H1 (cell line): Measurements from ENCODE around the gene CDK3. TPM values are rescaled to one million over a fixed set of nuclear protein-coding genes. Genes with fewer than 3 reads are reported as not detected.

Source experiments
- CTCF ChIA-PET: fragments of 300-600 bp; sonication (Branson Sonifier 250); formaldehyde crosslinking; loops from one replicate; lab custom pipeline; 2021; ENCODE audit not compliant: partially characterized antibody; lab: Charles Lee
- POLR2A ChIA-PET: fragments of 300-600 bp; sonication (Branson Sonifier 250); formaldehyde crosslinking; loops from one replicate; lab custom pipeline; 2021; ENCODE audit warnings: inconsistent platforms; ENCODE audit not compliant: partially characterized antibody; lab: Charles Lee
- DNase-seq, 2 experiments: peaks; one replicate each; pipeline versions ENCODE4 v3.0.0 to v3.0.0-alpha.2; 2010 to 2022; ENCODE audit warnings: low spot score in 2 of 2, low read depth in 1 of 2, mixed read lengths in 1 of 2
- FAIRE-seq: peaks from 2 replicates; lab custom pipeline; 2011; peaks lifted over from hg19 to GRCh38; lab: Jason Lieb, UNC
- H2AFZ ChIP-seq: 2 replicates; pipeline ENCODE4 v1.8.1; 2012; ENCODE audit warnings: low read length, inconsistent platforms
- H2AK5ac ChIP-seq: 2 replicates; pipeline ENCODE4 v1.6.1; 2013; ENCODE audit warnings: low read depth, low read length
- H2BK120ac ChIP-seq: replicated peaks from 2 replicates; pipeline ENCODE3; 2013; ENCODE audit warnings: low read depth, low read length, inconsistent platforms
- H2BK12ac ChIP-seq: 2 replicates; pipeline ENCODE4 v1.6.1; 2013; ENCODE audit warnings: low read depth, low read length
- H2BK15ac ChIP-seq: 2 replicates; pipeline ENCODE4 v1.6.1; 2013; ENCODE audit warnings: low read length
- H2BK20ac ChIP-seq: 2 replicates; pipeline ENCODE4 v1.6.1; 2013; ENCODE audit warnings: low read length
- H2BK5ac ChIP-seq: 2 replicates; pipeline ENCODE4 v1.6.1; 2013; ENCODE audit warnings: low read depth, low read length
- H3K14ac ChIP-seq: 2 replicates; pipeline ENCODE4 v1.6.1; 2013; ENCODE audit warnings: inconsistent platforms; ENCODE audit not compliant: insufficient read length
- H3K18ac ChIP-seq: 2 replicates; pipeline ENCODE4 v1.6.1; 2013; ENCODE audit warnings: low read length; ENCODE audit errors: extremely low read depth
- H3K23ac ChIP-seq: 2 replicates; pipeline ENCODE4 v1.6.1; 2013; ENCODE audit warnings: inconsistent platforms; ENCODE audit not compliant: insufficient read length
- H3K23me2 ChIP-seq: 2 replicates; pipeline ENCODE4 v1.6.1; 2013; ENCODE audit warnings: low read depth, low read length
- H3K27ac ChIP-seq: 2 replicates; pipeline ENCODE4 v1.6.1; 2011; ENCODE audit warnings: low read depth, low read length, inconsistent platforms
- H3K27me3 ChIP-seq, 4 experiments: replicated peaks in 1 of 4; 1 replicate in 1 of 4; 2 replicates in 3 of 4; pipeline versions ENCODE4 v1.6.1 to v1.8.1; 2011 to 2013; ENCODE audit warnings: low read length in 3 of 4, mild to moderate bottlenecking in 3 of 4, inconsistent platforms in 2 of 4, mixed read lengths in 2 of 4, moderate library complexity in 1 of 4; ENCODE audit not compliant: control insufficient read depth in 3 of 4, insufficient read depth in 3 of 4; ENCODE audit errors: extremely low read depth in 1 of 4
- H3K36me3 ChIP-seq, 4 experiments: 2 replicates each; pipeline versions ENCODE4 v1.6.1 to v1.8.1; 2011 to 2013; ENCODE audit warnings: mild to moderate bottlenecking in 4 of 4, low read length in 3 of 4, moderate library complexity in 2 of 4, control low read depth in 1 of 4, inconsistent platforms in 1 of 4; ENCODE audit not compliant: insufficient read depth in 4 of 4, control insufficient read depth in 2 of 4
- H3K4ac ChIP-seq: replicated peaks from 2 replicates; pipeline ENCODE3; 2013; ENCODE audit warnings: low read length, low read depth, mixed read lengths, inconsistent platforms; ENCODE audit not compliant: insufficient read length
- H3K4me1 ChIP-seq, 4 experiments: replicated peaks in 1 of 4; 1 replicate in 1 of 4; 2 replicates in 3 of 4; pipeline versions ENCODE4 v1.6.1 to v1.8.1; 2011 to 2013; ENCODE audit warnings: low read length in 3 of 4, inconsistent platforms in 2 of 4, mixed read lengths in 1 of 4; ENCODE audit not compliant: insufficient read depth in 4 of 4, control insufficient read depth in 3 of 4
- H3K4me2 ChIP-seq, 2 experiments: 2 replicates each; pipeline versions ENCODE4 v1.6.1 to v1.8.1; 2011 to 2013; ENCODE audit warnings: low read depth in 2 of 2, low read length in 2 of 2, control low read depth in 1 of 2, inconsistent platforms in 1 of 2, mild to moderate bottlenecking in 1 of 2; ENCODE audit not compliant: insufficient read depth in 1 of 2
- H3K4me3 ChIP-seq, 4 experiments: fragments of 200-600, 300-600 bp in 1 of 4; sonication (generic), shearing (Covaris generic), sonication (Bioruptor Twin) in 1 of 4; 2 replicates each; pipeline versions ENCODE4 v1.5.1 to v1.8.1; 2011 to 2016; ENCODE audit warnings: low read length in 4 of 4, low read depth in 3 of 4, control low read depth in 2 of 4, inconsistent platforms in 2 of 4, mild to moderate bottlenecking in 2 of 4, mixed read lengths in 1 of 4, moderate library complexity in 1 of 4; ENCODE audit not compliant: insufficient read depth in 2 of 4; ENCODE audit errors: extremely low read depth in 1 of 4
- H3K56ac ChIP-seq: replicated peaks from 2 replicates; pipeline ENCODE3; 2013; ENCODE audit warnings: low read depth, mild to moderate bottlenecking, mixed read lengths, low read length, inconsistent platforms; ENCODE audit not compliant: insufficient read length
- H3K79me1 ChIP-seq: 2 replicates; pipeline ENCODE4 v1.6.1; 2013; ENCODE audit warnings: low read depth, low read length, control low read depth
- H3K79me2 ChIP-seq, 2 experiments: 2 replicates each; pipeline versions ENCODE4 v1.6.1 to v1.8.1; 2012 to 2013; ENCODE audit warnings: low read length in 2 of 2, mild to moderate bottlenecking in 2 of 2, inconsistent platforms in 1 of 2; ENCODE audit not compliant: insufficient read depth in 2 of 2, control insufficient read depth in 1 of 2
- H3K9ac ChIP-seq, 4 experiments: replicated peaks in 1 of 4; 1 replicate in 1 of 4; 2 replicates in 3 of 4; pipeline versions ENCODE4 v1.6.1 to v1.8.1; 2011 to 2013; ENCODE audit warnings: low read depth in 3 of 4, low read length in 3 of 4, control low read depth in 2 of 4, mild to moderate bottlenecking in 2 of 4, moderate library complexity in 2 of 4, inconsistent platforms in 1 of 4; ENCODE audit errors: extremely low read depth in 1 of 4
- H3K9me3 ChIP-seq, 2 experiments: 2 replicates each; pipeline versions ENCODE4 v1.6.1 to v1.8.1; 2012 to 2013; ENCODE audit warnings: mild to moderate bottlenecking in 2 of 2, moderate library complexity in 2 of 2, control low read depth in 1 of 2, inconsistent platforms in 1 of 2, low read depth in 1 of 2, low read length in 1 of 2, mixed read lengths in 1 of 2; ENCODE audit not compliant: insufficient read depth in 2 of 2
- H4K20me1 ChIP-seq, 2 experiments: replicated peaks in 1 of 2; 2 replicates each; pipeline versions ENCODE3 to v1.8.1; 2011 to 2013; ENCODE audit warnings: inconsistent platforms in 2 of 2, low read length in 2 of 2, mild to moderate bottlenecking in 1 of 2; ENCODE audit not compliant: insufficient read depth in 2 of 2, control insufficient read depth in 1 of 2
- H4K5ac ChIP-seq: 2 replicates; pipeline ENCODE4 v1.6.1; 2013; ENCODE audit warnings: low read length, low read depth, mixed read lengths, inconsistent platforms; ENCODE audit not compliant: insufficient read length
- H4K8ac ChIP-seq: 2 replicates; pipeline ENCODE4 v1.8.0; 2013; ENCODE audit warnings: mild to moderate bottlenecking, moderate library complexity, low read length, inconsistent platforms; ENCODE audit not compliant: insufficient read depth; ENCODE audit errors: extremely low read depth
- H4K91ac ChIP-seq: replicated peaks from 2 replicates; pipeline ENCODE3; 2013; ENCODE audit warnings: low read length, mixed read lengths, inconsistent platforms; ENCODE audit not compliant: insufficient read length
- CHD1 ChIP-seq: IDR thresholded peaks from 2 replicates; pipeline ENCODE4 v1.6.1; 2012; ENCODE audit warnings: low read depth, low read length, improper control_type of control experiment
- EGR1 ChIP-seq: IDR thresholded peaks from 2 replicates; pipeline ENCODE4 v1.6.1; 2011; ENCODE audit warnings: low read depth, low read length, borderline replicate concordance
- EP300 ChIP-seq, 2 experiments: IDR thresholded peaks; 1 replicate in 1 of 2; 2 replicates in 1 of 2; pipeline ENCODE4 v1.6.1; 2011 to 2012; ENCODE audit warnings: low read depth in 2 of 2, low read length in 2 of 2, mild to moderate bottlenecking in 2 of 2, borderline replicate concordance in 1 of 2, inconsistent platforms in 1 of 2, moderate library complexity in 1 of 2
- JUN ChIP-seq: IDR thresholded peaks from 2 replicates; pipeline ENCODE4 v1.6.1; 2011; ENCODE audit warnings: low read depth, mild to moderate bottlenecking, improper control_type of control experiment, low read length
- JUND ChIP-seq: IDR thresholded peaks from 2 replicates; pipeline ENCODE4 v1.6.1; 2011; ENCODE audit warnings: mild to moderate bottlenecking, improper control_type of control experiment, low read length
- RNF2 ChIP-seq: fragments of 200-900, 300-1000 bp; sonication (generic); IDR thresholded peaks from 2 replicates; pipeline ENCODE4 v1.7.1; 2016; ENCODE audit warnings: borderline replicate concordance, low read depth, mild to moderate bottlenecking, antibody characterized with exemption, low read length; ENCODE audit not compliant: poor library complexity, severe bottlenecking; ENCODE audit errors: missing control alignments
- SAP30 ChIP-seq: fragments of 300-600 bp; sonication (generic); IDR thresholded peaks from 2 replicates; pipeline ENCODE4 v1.7.1; 2012; ENCODE audit warnings: low read length, moderate library complexity, mild to moderate bottlenecking, inconsistent platforms; ENCODE audit not compliant: insufficient read depth, insufficient replicate concordance
- SP2 ChIP-seq: IDR thresholded peaks from 2 replicates; pipeline ENCODE4 v1.6.1; 2012; ENCODE audit warnings: mild to moderate bottlenecking, low read length, inconsistent platforms
- TAF1 ChIP-seq: IDR thresholded peaks from 2 replicates; pipeline ENCODE4 v1.6.1; 2011; ENCODE audit warnings: mild to moderate bottlenecking, low read depth, low read length
- TBP ChIP-seq: IDR thresholded peaks from 2 replicates; pipeline ENCODE4 v1.6.1; 2011; ENCODE audit warnings: low read depth, low read length, improper control_type of control experiment
- TEAD4 ChIP-seq: IDR thresholded peaks from 2 replicates; pipeline ENCODE4 v1.6.1; 2012; ENCODE audit warnings: low read depth, low read length, inconsistent platforms, mixed read lengths
- ZNF274 ChIP-seq: IDR thresholded peaks from 2 replicates; pipeline ENCODE4 v1.7.0; 2012; ENCODE audit warnings: low read length, borderline replicate concordance; ENCODE audit errors: extremely low read depth
- WGBS, 2 experiments: shearing (Covaris generic) in 1 of 2; methylation state at CpG; one replicate each; pipeline versions ENCODE4 v1.1.6 to v1.1.7; 2013 to 2015; ENCODE audit warnings: low lambda C conversion rate in 2 of 2, mixed read lengths in 2 of 2, inconsistent platforms in 1 of 2, low coverage in 1 of 2, missing lambda C conversion rate in 1 of 2; ENCODE audit not compliant: insufficient replicate concordance in 2 of 2, insufficient coverage in 1 of 2, insufficient read length in 1 of 2; ENCODE audit errors: extremely low coverage in 1 of 2, missing lambda C conversion rate in 1 of 2; 5-methylcytosine and 5-hydroxymethylcytosine counted together
- polyA plus RNA-seq, 7 experiments: library from polyadenylated mRNA; depleted of rRNA in 3 of 7; stranded (reverse) in 5 of 7; unstranded in 2 of 7; fragments of >200 nt in 5 of 7; fragments of 200-250 nt in 2 of 7; gene quantifications; 1 replicate in 5 of 7; 2 replicates in 1 of 7; 4 replicates in 1 of 7; pipeline versions ENCODE4 v1.2.1 to v1.2.3, GENCODE V29; 2011 to 2013; ENCODE audit warnings: missing spikeins in 2 of 7, mixed read lengths in 2 of 7
- total RNA-seq: library from RNA; stranded (reverse); fragmentation: NEBNext Ultra II Directional; extraction: Animal tissue kit (Norgen Biotek cat#: 25700); gene quantifications from 2 replicates; pipeline ENCODE4 v1.2.1, GENCODE V29; 2021
- TF ChIP-seq, protein P1 (sequence below): IDR thresholded peaks from 2 replicates; pipeline ENCODE4 v1.6.1; 2012; ENCODE audit warnings: inconsistent platforms

Gene CDK3
- total and polyA plus RNA-seq, 2 of the 8 experiments (the other 6 are each of a cell fraction or from before 2014, with no cell fraction given): 10.0 to 14.6 TPM

DNA sequence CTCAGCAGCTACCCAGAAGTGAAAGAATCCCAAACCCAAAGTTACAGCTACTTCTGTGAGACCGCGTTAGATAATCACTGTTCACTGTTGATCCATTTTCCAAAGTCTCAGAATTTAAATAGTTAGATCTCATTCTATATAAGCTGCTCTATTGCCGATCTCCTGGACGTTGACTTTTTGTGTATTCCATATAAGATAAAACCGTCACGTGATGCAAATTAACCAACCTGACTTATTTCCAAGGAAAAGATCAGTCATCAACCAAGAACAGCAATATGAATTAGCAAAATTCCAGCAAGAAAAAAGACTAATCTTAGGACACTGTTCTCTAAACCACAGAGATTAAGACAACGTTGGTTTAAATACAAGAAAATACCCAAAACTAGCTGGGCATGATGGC is 30.0 kb upstream of the CDK3 start:
- Histone ChIP-seq H4K5ac (no peak overlapping the region), H4K91ac (no peak overlapping the region), H3K18ac (no peak overlapping the region), H3K23me2 (no peaks in the 10 kb centered on the region), H3K79me2 (peaks cover 0 to 28% of the 10 kb centered on the region in 2 experiments; a peak in 1 of 4 replicates), H4K20me1 (no peaks in the 10 kb centered on the region), H2BK20ac (no peak overlapping the region), H3K4me3 (no peak overlapping the region), H2BK15ac (no peak overlapping the region), H3K56ac (no peak overlapping the region), H3K4ac (no peak overlapping the region), H3K4me1 (no peaks in the 10 kb centered on the region), H3K9ac (no peak overlapping the region), H2BK120ac (no peak overlapping the region), H3K9me3 (no peaks in the 10 kb centered on the region), H4K8ac (no peak overlapping the region), H2AK5ac (no peak overlapping the region), H3K36me3 (peaks cover 0 to 15% (median 0%) of the 10 kb centered on the region in 4 experiments; a peak in 3 of 8 replicates), H2AFZ (no peak overlapping the region), H3K23ac (no peak overlapping the region), H3K79me1 (no peaks in the 10 kb centered on the region), H3K27me3 (no peaks in the 10 kb centered on the region), H3K4me2 (no peak overlapping the region), H3K14ac (no peak overlapping the region), H2BK5ac (no peak overlapping the region), H2BK12ac (no peak overlapping the region), H3K27ac (no peak overlapping the region)
- FAIRE-seq: no peak
- CTCF ChIA-PET: interaction anchor here (1.3 to 2.5 kb wide), 2 partner anchors 31 to 66 kb away, joined by 3 to 11 read pairs; partner anchors contain the start of genes CDK3 and MRPL38
- DNase-seq: no peak
- TF ChIP-seq CHD1 (no peak), ZNF274 (no peak), TAF1 (no peak), EP300 (IDR thresholded peaks at IDR 0.05; ENCODE audit: borderline replicate concordance in 1 of 2, low read depth in 2 of 2, low read length in 2 of 2) (no peak), SP2 (no peak), RNF2 (no peak), JUND (no peak), TBP (no peak), SAP30 (no peak), JUN (no peak), EGR1 (no peak), TEAD4 (no peak)
- TF ChIP-seq, protein P1, sequence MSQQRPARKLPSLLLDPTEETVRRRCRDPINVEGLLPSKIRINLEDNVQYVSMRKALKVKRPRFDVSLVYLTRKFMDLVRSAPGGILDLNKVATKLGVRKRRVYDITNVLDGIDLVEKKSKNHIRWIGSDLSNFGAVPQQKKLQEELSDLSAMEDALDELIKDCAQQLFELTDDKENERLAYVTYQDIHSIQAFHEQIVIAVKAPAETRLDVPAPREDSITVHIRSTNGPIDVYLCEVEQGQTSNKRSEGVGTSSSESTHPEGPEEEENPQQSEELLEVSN: no peak
- 88% methylated on average over 7 of the region's 7 CpGs; no CpG with 5 or more reads in 1 of the 2 experiments for WGBS, 2 experiments
- POLR2A ChIA-PET: interaction anchor here (1.0 to 2.8 kb wide), 3 partner anchors 8 to 13 kb away, joined by 3 to 7 read pairs (median 3); partner anchors contain the start of genes ACOX1 and TEN1
